ENCODE data around the gene SLC16A6.
"Not testable (repeated sequence)": the region's sequence is repeated elsewhere in the genome, so short reads cannot be mapped to it uniquely, and the experiment has no call there.

SLC16A6 gene

DNA sequence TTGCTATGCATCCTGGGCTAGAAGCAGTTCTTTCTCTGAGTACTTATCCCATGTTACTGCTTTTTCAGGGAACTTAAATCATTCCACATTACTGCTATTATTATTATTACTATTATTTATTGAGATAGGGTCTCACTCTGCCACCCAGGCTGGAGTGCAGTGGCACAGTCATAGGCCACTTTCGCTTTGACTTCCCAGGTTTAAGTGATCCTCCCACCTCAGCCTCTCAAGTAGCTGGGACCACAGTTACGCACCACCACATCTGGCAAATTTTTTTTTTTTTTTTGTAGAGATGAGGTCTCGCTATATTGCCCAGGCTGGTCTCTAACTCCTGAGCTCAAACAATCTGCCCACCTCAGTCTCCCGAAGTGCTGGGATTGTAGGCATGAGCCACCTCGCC, 71.5 kb downstream of the SLC16A6 start:
- DNase-seq (ENCODE audit: low read depth), result not testable (repeated sequence)
